Measurements from ENCODE around the gene ZP1. TPM values are rescaled to one million over a fixed set of nuclear protein-coding genes. Genes with fewer than 3 reads are reported as not detected.
A peak's percentile ranks its signal among the peaks of the same experiment; 100 is the strongest.

Gene ZP1
- total RNA-seq, 6 experiments from 2014 or later, result 0.13 to 0.30 (median 0.29) TPM; not detected in 3

DNA sequence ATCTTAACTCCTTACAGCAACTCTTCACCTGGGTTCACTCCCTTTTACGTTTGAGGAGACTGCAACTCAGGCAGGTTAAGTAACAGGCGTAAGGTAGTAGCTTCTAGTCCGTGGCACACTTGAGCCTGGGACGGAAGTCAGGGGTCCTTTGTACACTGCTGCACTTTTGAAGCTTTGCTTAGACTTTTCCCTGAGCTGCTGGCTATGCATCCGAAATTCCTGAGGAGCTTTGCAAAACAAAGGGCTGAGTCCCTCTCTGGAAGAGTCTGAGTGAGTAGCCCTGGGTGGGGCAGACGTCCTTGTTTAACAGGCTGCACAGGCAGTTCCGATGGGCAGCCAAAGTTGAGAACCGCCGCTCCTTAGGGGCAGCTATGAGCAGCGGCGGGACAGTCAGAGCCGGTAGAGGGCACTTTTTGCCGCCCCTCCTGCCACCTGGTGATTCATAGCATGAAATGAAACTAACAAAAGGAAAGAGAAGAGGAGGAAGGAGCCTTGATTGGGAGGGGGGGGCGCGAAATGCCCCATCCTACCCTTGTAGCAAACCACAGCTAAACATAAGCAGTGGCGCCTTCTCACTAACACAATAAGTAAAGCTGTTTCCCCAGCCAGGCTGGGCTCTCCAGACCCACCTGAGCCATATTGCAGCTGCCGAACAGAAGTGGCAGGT lies 48.0 kb downstream of the ZP1 start:
- H3K4me1 Mint-ChIP-seq (ENCODE audit: low read depth), result peaks cover 60% of the 10 kb centered on the region
- H3K27me3 Mint-ChIP-seq (ENCODE audit: insufficient read depth), result peaks cover 2% of the 10 kb centered on the region
- H3K27ac Mint-ChIP-seq, result peak overlapping the region; percentile 73
- TF ChIP-seq, protein P1, sequence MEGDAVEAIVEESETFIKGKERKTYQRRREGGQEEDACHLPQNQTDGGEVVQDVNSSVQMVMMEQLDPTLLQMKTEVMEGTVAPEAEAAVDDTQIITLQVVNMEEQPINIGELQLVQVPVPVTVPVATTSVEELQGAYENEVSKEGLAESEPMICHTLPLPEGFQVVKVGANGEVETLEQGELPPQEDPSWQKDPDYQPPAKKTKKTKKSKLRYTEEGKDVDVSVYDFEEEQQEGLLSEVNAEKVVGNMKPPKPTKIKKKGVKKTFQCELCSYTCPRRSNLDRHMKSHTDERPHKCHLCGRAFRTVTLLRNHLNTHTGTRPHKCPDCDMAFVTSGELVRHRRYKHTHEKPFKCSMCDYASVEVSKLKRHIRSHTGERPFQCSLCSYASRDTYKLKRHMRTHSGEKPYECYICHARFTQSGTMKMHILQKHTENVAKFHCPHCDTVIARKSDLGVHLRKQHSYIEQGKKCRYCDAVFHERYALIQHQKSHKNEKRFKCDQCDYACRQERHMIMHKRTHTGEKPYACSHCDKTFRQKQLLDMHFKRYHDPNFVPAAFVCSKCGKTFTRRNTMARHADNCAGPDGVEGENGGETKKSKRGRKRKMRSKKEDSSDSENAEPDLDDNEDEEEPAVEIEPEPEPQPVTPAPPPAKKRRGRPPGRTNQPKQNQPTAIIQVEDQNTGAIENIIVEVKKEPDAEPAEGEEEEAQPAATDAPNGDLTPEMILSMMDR (IDR thresholded peaks at IDR 0.05), result peak; percentile 62
- DNase-seq, result peak; percentile 65
- no peaks in the 10 kb centered on the region for H3K9me3 Mint-ChIP-seq
- peaks cover 2% of the 10 kb centered on the region; the same call in 1 of the 2 replicates for H3K36me3 Mint-ChIP-seq (ENCODE audit: low read depth)
- peak overlapping the region; percentile 95 for H3K4me3 Mint-ChIP-seq

DNA sequence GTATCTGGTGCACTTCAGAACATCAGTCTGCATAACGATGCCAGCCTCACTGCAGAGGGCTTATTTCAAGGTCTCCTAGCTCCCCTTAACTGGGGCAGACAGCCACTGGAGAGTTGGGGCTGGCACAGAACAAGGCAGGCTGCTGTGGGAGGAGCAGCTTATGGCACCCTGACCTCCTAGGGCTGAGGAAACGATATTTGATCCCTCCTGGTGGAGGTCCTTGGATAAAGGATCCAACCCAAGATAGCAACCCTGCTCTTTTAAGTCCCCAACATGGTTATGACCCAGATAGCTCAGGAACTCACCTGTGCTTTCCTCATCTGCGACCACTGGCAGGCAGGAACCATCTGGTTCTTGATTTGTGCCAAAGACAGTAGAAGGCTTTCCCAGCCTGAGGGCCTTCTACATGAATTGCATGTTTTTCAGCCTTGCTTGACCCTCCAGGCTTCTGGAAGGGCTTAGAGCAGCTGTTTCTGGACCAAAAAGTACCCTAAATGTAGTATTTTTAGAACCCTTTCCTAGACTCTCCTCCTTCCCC lies 49.4 kb downstream of the ZP1 start:
- Mint-ChIP-seq H3K27me3 (ENCODE audit: insufficient read depth) (peaks cover 2% of the 10 kb centered on the region), H3K27ac (no peak overlapping the region), H3K4me3 (no peak overlapping the region), H3K36me3 (ENCODE audit: low read depth) (peaks cover 5% of the 10 kb centered on the region; the same call in 1 of the 2 replicates), H3K9me3 (no peaks in the 10 kb centered on the region), H3K4me1 (ENCODE audit: low read depth) (peaks cover 60% of the 10 kb centered on the region)
- DNase-seq, result no peak
- TF ChIP-seq, protein P1 (IDR thresholded peaks at IDR 0.05), result no peak

DNA sequence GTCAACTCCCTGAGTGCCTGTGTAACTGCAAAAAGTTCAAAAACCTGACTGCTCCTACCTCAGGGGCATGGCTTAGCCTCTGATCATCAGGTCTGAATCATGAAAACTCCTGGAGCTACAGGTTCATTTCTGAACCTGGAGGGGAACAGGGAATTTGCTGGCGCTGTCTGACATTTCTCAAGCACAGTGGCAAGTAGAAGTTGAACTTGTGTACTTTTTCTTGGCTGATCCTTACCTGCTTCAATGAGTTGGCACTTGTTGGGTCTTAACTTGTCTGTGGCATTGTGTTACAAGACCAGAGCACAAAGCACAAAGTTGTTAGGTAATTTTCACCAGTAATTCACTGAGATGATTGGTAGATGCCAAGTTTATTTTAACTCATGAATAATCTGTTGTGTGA lies 49.9 kb downstream of the ZP1 start:
- Mint-ChIP-seq H3K27me3 (ENCODE audit: insufficient read depth) (peaks cover 2% of the 10 kb centered on the region), H3K9me3 (no peaks in the 10 kb centered on the region), H3K36me3 (ENCODE audit: low read depth) (peaks cover 6% of the 10 kb centered on the region; the same call in 1 of the 2 replicates), H3K27ac (no peak overlapping the region), H3K4me3 (no peak overlapping the region), H3K4me1 (ENCODE audit: low read depth) (peaks cover 55% of the 10 kb centered on the region)
- no peak for DNase-seq
- TF ChIP-seq, protein P1 (IDR thresholded peaks at IDR 0.05), result no peak

DNA sequence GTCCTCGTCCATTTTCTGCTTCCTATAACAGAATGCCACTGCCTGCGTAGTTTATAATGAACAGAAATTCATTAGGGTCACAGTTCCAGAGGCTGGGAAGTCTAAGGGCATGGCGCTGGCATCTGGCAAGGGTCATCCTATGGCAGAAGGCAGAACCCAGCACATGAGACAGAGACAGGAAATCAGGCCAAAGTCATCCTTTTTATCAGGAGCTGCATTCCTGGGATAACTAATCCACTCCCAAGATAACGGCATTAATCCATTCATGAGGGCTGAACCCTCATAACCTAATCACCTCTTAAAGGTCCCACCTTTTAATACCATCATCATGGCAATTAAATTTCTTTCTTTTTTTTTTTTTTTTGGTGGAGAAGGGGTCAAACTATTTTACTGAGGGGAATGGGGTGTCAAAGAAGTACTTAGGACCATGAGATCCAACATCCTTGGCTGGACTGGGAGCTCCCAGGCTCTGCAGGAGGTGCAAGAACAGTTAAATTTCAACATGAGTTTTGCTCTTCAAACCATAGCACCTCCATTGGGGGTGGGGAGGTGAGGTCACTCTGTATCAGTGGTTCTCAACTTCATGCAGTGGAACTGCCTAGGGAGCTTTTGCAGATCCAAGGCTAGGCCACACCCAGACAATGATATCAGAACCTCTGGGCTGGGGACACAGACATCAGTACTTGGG lies 51.1 kb downstream of the ZP1 start:
- Mint-ChIP-seq H3K4me3 (no peak overlapping the region), H3K27me3 (ENCODE audit: insufficient read depth) (peaks cover 2% of the 10 kb centered on the region), H3K27ac (no peak overlapping the region), H3K36me3 (ENCODE audit: low read depth) (peaks cover 10% of the 10 kb centered on the region; the same call in 1 of the 2 replicates), H3K9me3 (no peaks in the 10 kb centered on the region), H3K4me1 (ENCODE audit: low read depth) (peaks cover 52% of the 10 kb centered on the region)
- DNase-seq, result no peak
- TF ChIP-seq, protein P1 (IDR thresholded peaks at IDR 0.05), result no peak

DNA sequence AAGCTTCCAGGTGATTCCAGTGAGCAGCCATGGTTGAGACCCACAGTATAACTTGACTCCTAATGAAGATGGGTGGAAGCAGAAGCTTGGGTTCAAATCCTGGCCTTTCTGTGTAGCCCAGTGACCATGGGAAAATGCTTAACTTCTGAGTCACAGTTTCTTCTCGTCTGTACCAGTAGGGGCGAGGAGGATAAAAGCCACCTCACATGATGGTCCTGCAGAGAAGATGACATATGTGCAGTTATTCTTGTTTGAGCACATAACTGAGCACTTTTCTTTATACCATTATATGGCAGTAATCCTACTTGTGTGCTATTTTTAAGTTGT lies 51.6 kb downstream of the ZP1 start:
- peaks cover 47% of the 10 kb centered on the region for H3K4me1 Mint-ChIP-seq (ENCODE audit: low read depth)
- peaks cover 2% of the 10 kb centered on the region for H3K27me3 Mint-ChIP-seq (ENCODE audit: insufficient read depth)
- no peaks in the 10 kb centered on the region for H3K9me3 Mint-ChIP-seq
- peaks cover 10% of the 10 kb centered on the region; the same call in 1 of the 2 replicates for H3K36me3 Mint-ChIP-seq (ENCODE audit: low read depth)
- no peak overlapping the region for H3K4me3 Mint-ChIP-seq
- TF ChIP-seq, protein P1 (IDR thresholded peaks at IDR 0.05), result no peak
- H3K27ac Mint-ChIP-seq, result no peak overlapping the region; the same call in 1 of the 2 replicates
- peak; percentile 39 for DNase-seq

All from HFFc6 (cell line).